GM12878 (cell line): ENCODE measurements around the gene NME7. TPM values are rescaled to one million over a fixed set of nuclear protein-coding genes. Genes with fewer than 3 reads are reported as not detected.

Source experiments
- ATAC-seq: fragments of 200-7000 bp; cut with Tn5 transposase; 3 replicates; pipeline ENCODE4 v1.9.1; 2020; ENCODE audit warnings: mild to moderate bottlenecking, moderate library complexity
- BruUV-seq: library from RNA; stranded (reverse); fragments of 400-500 nt; replicated peaks from 2 replicates; lab custom pipeline; 2021; lab: Mats Ljungman, UMichigan
- CTCF ChIA-PET: fragments of 300-600 bp; sonication (Branson Sonifier 250); formaldehyde crosslinking; extraction: SDS; loops from one replicate; lab custom pipeline; 2021; ENCODE audit warnings: inconsistent platforms; lab: Yijun Ruan, JAX
- POLR2A ChIA-PET: fragments of 350-600 bp; formaldehyde crosslinking; extraction: SDS; loops from one replicate; lab custom pipeline; 2021; ENCODE audit warnings: inconsistent platforms; lab: Charles Lee
- RAD21 ChIA-PET: fragments of 300-600 bp; sonication (Branson Sonifier 250); formaldehyde crosslinking; loops from one replicate; lab custom pipeline; 2023; ENCODE audit warnings: antibody characterized with exemption; ENCODE audit not compliant: unreplicated experiment; lab: Charles Lee
- SMC1A ChIA-PET: fragments of 300-600 bp; sonication (Branson Sonifier 250); formaldehyde crosslinking; loops from one replicate; lab custom pipeline; 2023; ENCODE audit not compliant: unreplicated experiment, uncharacterized antibody; lab: Charles Lee
- DNase-seq: peaks from one replicate; pipeline ENCODE4 v3.0.0-alpha.2; 2011; ENCODE audit warnings: low read depth, low spot score
- FAIRE-seq: peaks from 3 replicates; lab custom pipeline; 2011; peaks lifted over from hg19 to GRCh38; lab: Jason Lieb, UNC
- H2AFZ ChIP-seq: 2 replicates; pipeline ENCODE4 v1.6.0; 2011; ENCODE audit warnings: low read depth, low read length, control low read depth; ENCODE audit not compliant: control insufficient read depth
- H3K27ac ChIP-seq: 2 replicates; pipeline ENCODE4 v1.5.1; 2011; ENCODE audit warnings: control low read depth; ENCODE audit not compliant: control insufficient read depth, insufficient read depth
- H3K27me3 ChIP-seq, 2 experiments: replicated peaks in 1 of 2; 2 replicates each; pipeline versions ENCODE4 v1.6.0 to v1.6.1; 2011; ENCODE audit warnings: low read length in 1 of 2; ENCODE audit not compliant: control insufficient read depth in 2 of 2, insufficient read depth in 2 of 2
- H3K36me3 ChIP-seq, 2 experiments: 2 replicates each; pipeline ENCODE4 v1.5.1; 2011; ENCODE audit warnings: low read length in 1 of 2; ENCODE audit not compliant: control insufficient read depth in 2 of 2, insufficient read depth in 2 of 2
- H3K4me1 ChIP-seq: 2 replicates; pipeline ENCODE4 v1.6.1; 2011; ENCODE audit warnings: mild to moderate bottlenecking, low read length, moderate library complexity, mixed read lengths; ENCODE audit not compliant: control insufficient read depth, insufficient read depth
- H3K4me2 ChIP-seq: 2 replicates; pipeline ENCODE4 v1.6.0; 2011; ENCODE audit warnings: control low read depth; ENCODE audit not compliant: control insufficient read depth, insufficient read depth
- H3K4me3 ChIP-seq: fragments of 200-600 bp; sonication (generic); 2 replicates; pipeline ENCODE4 v1.5.1; 2016
- H3K79me2 ChIP-seq: 2 replicates; pipeline ENCODE4 v1.6.0; 2011; ENCODE audit warnings: low read length; ENCODE audit not compliant: control insufficient read depth, insufficient read depth
- H3K9ac ChIP-seq: 2 replicates; pipeline ENCODE4 v1.8.0; 2011; ENCODE audit warnings: low read length, control low read depth, mixed read lengths; ENCODE audit not compliant: control insufficient read depth, insufficient read depth
- H3K9me3 ChIP-seq: replicated peaks from 3 replicates; pipeline ENCODE4 v1.5.1; 2011; ENCODE audit warnings: mild to moderate bottlenecking, low read length; ENCODE audit not compliant: control insufficient read depth, insufficient read depth
- H4K20me1 ChIP-seq: 2 replicates; pipeline ENCODE4 v1.6.0; 2011; ENCODE audit not compliant: control insufficient read depth, insufficient read depth
- ATF2 ChIP-seq: IDR thresholded peaks from 2 replicates; pipeline ENCODE4 v1.6.1; 2012; ENCODE audit warnings: low read length, inconsistent platforms
- BCLAF1 ChIP-seq: fragments of 450-650 bp; IDR thresholded peaks from 2 replicates; pipeline ENCODE4 v1.6.1; 2017; ENCODE audit warnings: antibody characterized with exemption, mild to moderate bottlenecking, moderate library complexity
- CBFB ChIP-seq: IDR thresholded peaks from 2 replicates; pipeline ENCODE4 v1.6.1; 2016; ENCODE audit warnings: antibody characterized with exemption, low read depth
- CREB1 ChIP-seq: IDR thresholded peaks from 2 replicates; pipeline ENCODE4 v1.6.1; 2012; ENCODE audit warnings: low read depth, mild to moderate bottlenecking, inconsistent platforms
- E4F1 ChIP-seq: fragments of 450-650 bp; IDR thresholded peaks from 2 replicates; pipeline ENCODE4 v1.6.1; 2018; ENCODE audit warnings: borderline replicate concordance, mild to moderate bottlenecking; ENCODE audit not compliant: partially characterized antibody
- FOXM1 ChIP-seq: IDR thresholded peaks from 2 replicates; pipeline ENCODE4 v1.6.1; 2012; ENCODE audit warnings: low read depth, mild to moderate bottlenecking, inconsistent platforms, low read length, moderate library complexity
- GABPA ChIP-seq: IDR thresholded peaks from 2 replicates; pipeline ENCODE4 v1.6.1; 2014; ENCODE audit warnings: antibody characterized with exemption, low read depth, mild to moderate bottlenecking, inconsistent platforms
- HCFC1 ChIP-seq: fragments of 150-350 bp; IDR thresholded peaks from 2 replicates; pipeline ENCODE4 v1.6.1; 2014; ENCODE audit warnings: low read length
- MEF2A ChIP-seq: IDR thresholded peaks from 2 replicates; pipeline ENCODE4 v1.6.1; 2011; ENCODE audit warnings: low read depth, mild to moderate bottlenecking, low read length, moderate library complexity; ENCODE audit not compliant: insufficient read depth
- NBN ChIP-seq: fragments of 450-650 bp; IDR thresholded peaks from 2 replicates; pipeline ENCODE4 v1.6.1; 2016
- POLR2AphosphoS5 ChIP-seq: IDR thresholded peaks from 2 replicates; pipeline ENCODE4 v1.6.1; 2011; ENCODE audit warnings: mild to moderate bottlenecking, low read length, inconsistent platforms
- RBBP5 ChIP-seq: fragments of 200-600 bp; sonication (generic); conservative IDR thresholded peaks from 2 replicates; pipeline ENCODE4 v1.6.1; 2016
- SIX5 ChIP-seq: IDR thresholded peaks from 2 replicates; pipeline ENCODE4 v1.6.1; 2011; ENCODE audit warnings: mild to moderate bottlenecking, low read depth, low read length, moderate library complexity; ENCODE audit not compliant: severe bottlenecking
- SMAD1 ChIP-seq: fragments of 450-650 bp; IDR thresholded peaks from 2 replicates; pipeline ENCODE4 v1.6.1; 2018; ENCODE audit warnings: mild to moderate bottlenecking, low read depth; ENCODE audit not compliant: partially characterized antibody
- SMC3 ChIP-seq: IDR thresholded peaks from 2 replicates; pipeline ENCODE4 v1.6.1; 2011; ENCODE audit warnings: low read length, improper control_type of control experiment, borderline replicate concordance
- SREBF2 ChIP-seq: IDR thresholded peaks from 2 replicates; pipeline ENCODE4 v1.6.1; 2012; ENCODE audit warnings: mild to moderate bottlenecking, low read length
- STAT3 ChIP-seq: IDR thresholded peaks from 2 replicates; pipeline ENCODE4 v1.6.1; 2011; ENCODE audit warnings: low read depth, low read length, improper control_type of control experiment
- YBX1 ChIP-seq: fragments of 450-650 bp; IDR thresholded peaks from 2 replicates; pipeline ENCODE4 v1.6.1; 2016; ENCODE audit warnings: antibody characterized with exemption
- YY1 ChIP-seq: IDR thresholded peaks from 2 replicates; pipeline ENCODE4 v1.6.1; 2011; ENCODE audit warnings: low read depth, mild to moderate bottlenecking, low read length
- ZSCAN29 ChIP-seq: fragments of 450-650 bp; IDR thresholded peaks from 2 replicates; pipeline ENCODE4 v1.6.1; 2017; ENCODE audit warnings: mild to moderate bottlenecking, moderate library complexity
- WGBS: methylation state at CpG from one replicate; pipeline ENCODE4 v1.1.6; 2016; ENCODE audit warnings: low lambda C conversion rate; ENCODE audit not compliant: insufficient replicate concordance, insufficient coverage; ENCODE audit errors: missing lambda C conversion rate; 5-methylcytosine and 5-hydroxymethylcytosine counted together
- in situ Hi-C: fragments of 300-500 bp; cut with MboI; formaldehyde crosslinking; loops from 9 replicates; pipeline ENCODE4 v1.14.3; 2018; ENCODE audit warnings: mixed read lengths
- intact Hi-C: fragments of 100-400 bp; cut with micrococcal nuclease; formaldehyde crosslinking; loops from one replicate; pipeline ENCODE4 v1.14.2; 2022; ENCODE audit not compliant: unreplicated experiment
- polyA plus RNA-seq, 11 experiments: library from polyadenylated mRNA; depleted of rRNA in 4 of 11; unstranded in 6 of 11; stranded (reverse) in 5 of 11; fragments of >200 nt; fragmentation: Nextera tagmentation in 4 of 11; fragmentation: Illumina TruSeq in 1 of 11; extraction: Ambion mirVana in 4 of 11; extraction: Trizol in 1 of 11; gene quantifications; 1 replicate in 1 of 11; 2 replicates in 10 of 11; pipeline versions ENCODE4 v1.2.1 to v1.2.3, GENCODE V29; 2011 to 2016; ENCODE audit warnings: inconsistent platforms in 2 of 11, missing spikeins in 2 of 11, low read depth in 1 of 11
- total RNA-seq, 4 experiments: library from RNA; depleted of rRNA in 3 of 4; stranded (reverse); fragments of >200 nt in 3 of 4; fragmentation: Illumina TruSeq in 1 of 4; extraction: Trizol in 1 of 4; gene quantifications; 2 replicates each; pipeline versions ENCODE4 v1.2.1 to v1.2.3, GENCODE V29; 2013 to 2021

The NME7 gene
- total and polyA plus RNA-seq, 10 of the 15 experiments (the other 5 are each of a cell fraction or from before 2014, with no cell fraction given) = 1.5 to 15.6 (median 7.2) TPM

GRCh38 chr1:169091480-169091941 is 276.1 kb downstream of the NME7 start:
- Histone ChIP-seq H3K27ac (peak overlapping the region; percentile 50), H3K4me3 (no peak overlapping the region), H3K4me2 (peak overlapping the region; percentile 69), H4K20me1 (no peaks in the 10 kb centered on the region), H3K36me3 (no peaks in the 10 kb centered on the region), H3K79me2 (no peaks in the 10 kb centered on the region), H3K9me3 (no peaks in the 10 kb centered on the region; the same call in 2 of the 3 replicates), H2AFZ (peak overlapping the region; percentile 69), H3K9ac (no peak overlapping the region), H3K27me3 (no peaks in the 10 kb centered on the region), H3K4me1 (peaks cover 20% of the 10 kb centered on the region)
- ChIA-PET SMC1A (interaction anchor here (0.9 to 17.5 kb wide), 16 partner anchors 10 to 488 kb away, joined by 3 to 188 read pairs (median 4); partner anchors contain the start of gene ATP1B1), CTCF (interaction anchor here (1.2 to 3.4 kb wide), 8 partner anchors 9 to 488 kb away, joined by 3 to 19 read pairs (median 4); partner anchors contain the start of gene ATP1B1), RAD21 (interaction anchor here (0.8 to 9.8 kb wide), 9 partner anchors 13 to 82 kb away, joined by 3 to 109 read pairs (median 4); no protein-coding TSS in a partner anchor), POLR2A (interaction anchor here (1.0 to 2.0 kb wide), 5 partner anchors 9 to 49 kb away, joined by 3 to 8 read pairs (median 6); no protein-coding TSS in a partner anchor)
- FAIRE-seq (no peak), ATAC-seq (peak; percentile 91), DNase-seq (no peak)
- intact Hi-C loops (loop anchor here (5.0 kb wide), 1 partner anchor 64 kb away; no protein-coding TSS in a partner anchor), in situ Hi-C loops (no loop called here)
- WGBS = 1% methylated on average over 4 of the region's 4 CpGs
- BruUV-seq = no TSS peak
- TF ChIP-seq YBX1 = no peak
- no peak for TF ChIP-seq E4F1
- no peak for TF ChIP-seq CBFB
- peak; percentile 83 for TF ChIP-seq HCFC1
- peak; percentile 76; the same call in 1 of the 2 replicates for TF ChIP-seq MEF2A
- TF ChIP-seq SREBF2 = no peak
- peak; percentile 71 for TF ChIP-seq CREB1
- peak; percentile 61; the same call in 1 of the 2 replicates for TF ChIP-seq ATF2
- TF ChIP-seq POLR2AphosphoS5 = no peak
- no peak for TF ChIP-seq GABPA
- TF ChIP-seq ZSCAN29 = no peak
- no peak for TF ChIP-seq SMC3
- TF ChIP-seq FOXM1 = 0 out of 2 replicates have a peak, but pooled peaks have one; percentile 5
- TF ChIP-seq STAT3 = no peak
- no peak for TF ChIP-seq NBN
- no peak for TF ChIP-seq BCLAF1
- peak; percentile 75 for TF ChIP-seq SIX5
- peak; percentile 95 for TF ChIP-seq YY1
- TF ChIP-seq RBBP5 = no peak
- TF ChIP-seq SMAD1 = no peak
